Measurements from ENCODE around the gene EXOC2.

GRCh38 chr6:683742-684440, 9.0 kb downstream of the EXOC2 start:
- no peak for TF ChIP-seq CTCF (IDR thresholded peaks at IDR 0.05; ENCODE audit: insufficient read depth, low read depth, low read length)
- TF ChIP-seq EZH2 (IDR thresholded peaks at IDR 0.05; ENCODE audit: insufficient read depth, low read length), result no peak
